ENCODE results near the gene MYL3.

DNA sequence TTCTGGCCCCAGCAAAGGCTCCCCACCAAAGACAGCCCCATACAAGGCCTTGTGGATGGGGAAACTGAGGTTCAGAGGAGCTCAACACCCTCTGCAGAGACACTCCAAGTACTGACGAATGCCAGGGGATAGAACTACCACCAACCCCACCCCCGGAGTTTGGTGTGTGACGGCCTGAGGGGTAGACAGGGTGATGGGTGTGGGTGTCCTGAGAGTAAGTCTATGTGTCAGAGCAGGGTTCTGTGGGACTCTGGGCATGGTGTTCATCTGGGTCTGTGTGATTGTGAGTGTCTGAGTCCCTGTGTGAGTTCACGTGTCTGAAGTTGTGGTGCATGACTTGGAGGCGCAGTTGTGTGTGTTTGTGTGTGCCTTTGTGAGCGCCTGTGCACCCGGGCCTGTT lies 21.7 kb upstream of the MYL3 start:
- TF ChIP-seq, protein P1, sequence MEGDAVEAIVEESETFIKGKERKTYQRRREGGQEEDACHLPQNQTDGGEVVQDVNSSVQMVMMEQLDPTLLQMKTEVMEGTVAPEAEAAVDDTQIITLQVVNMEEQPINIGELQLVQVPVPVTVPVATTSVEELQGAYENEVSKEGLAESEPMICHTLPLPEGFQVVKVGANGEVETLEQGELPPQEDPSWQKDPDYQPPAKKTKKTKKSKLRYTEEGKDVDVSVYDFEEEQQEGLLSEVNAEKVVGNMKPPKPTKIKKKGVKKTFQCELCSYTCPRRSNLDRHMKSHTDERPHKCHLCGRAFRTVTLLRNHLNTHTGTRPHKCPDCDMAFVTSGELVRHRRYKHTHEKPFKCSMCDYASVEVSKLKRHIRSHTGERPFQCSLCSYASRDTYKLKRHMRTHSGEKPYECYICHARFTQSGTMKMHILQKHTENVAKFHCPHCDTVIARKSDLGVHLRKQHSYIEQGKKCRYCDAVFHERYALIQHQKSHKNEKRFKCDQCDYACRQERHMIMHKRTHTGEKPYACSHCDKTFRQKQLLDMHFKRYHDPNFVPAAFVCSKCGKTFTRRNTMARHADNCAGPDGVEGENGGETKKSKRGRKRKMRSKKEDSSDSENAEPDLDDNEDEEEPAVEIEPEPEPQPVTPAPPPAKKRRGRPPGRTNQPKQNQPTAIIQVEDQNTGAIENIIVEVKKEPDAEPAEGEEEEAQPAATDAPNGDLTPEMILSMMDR (IDR thresholded peaks at IDR 0.05) = no peak
- TF ChIP-seq EZH2 (IDR thresholded peaks at IDR 0.05; ENCODE audit: borderline replicate concordance, insufficient read depth, low read depth, low read length, poor library complexity, severe bottlenecking) = no peak
